WTC11 (cell line): Measurements from ENCODE around the gene WNT6. TPM values are rescaled to one million over a fixed set of nuclear protein-coding genes. Genes with fewer than 3 reads are reported as not detected.

ENCODE experiments used
- ATAC-seq: fragments of 200-7000 bp; cut with Tn5 transposase; 2 replicates; pipeline ENCODE4 v1.10.0; 2021; ENCODE audit warnings: mild to moderate bottlenecking, moderate library complexity
- CTCF ChIA-PET: fragments of 300-600 bp; sonication (Branson Sonifier 250); formaldehyde crosslinking; loops from one replicate; lab custom pipeline; 2021; ENCODE audit warnings: antibody characterized with exemption; lab: Charles Lee
- POLR2A ChIA-PET: fragments of 350-600 bp; sonication (Branson Sonifier 250); formaldehyde crosslinking; loops from one replicate; lab custom pipeline; 2021; ENCODE audit warnings: antibody characterized with exemption; lab: Charles Lee
- DNase-seq: peaks from one replicate; pipeline ENCODE4 v3.0.0; 2021; ENCODE audit warnings: low spot score
- H3K27ac Mint-ChIP-seq: 2 replicates; pipeline ENCODE4 v1.8.0; 2021; ENCODE audit warnings: mixed read lengths
- H3K27me3 Mint-ChIP-seq: 2 replicates; pipeline ENCODE4 v1.8.0; 2021; ENCODE audit warnings: low read depth, mild to moderate bottlenecking, moderate library complexity, mixed read lengths
- H3K36me3 Mint-ChIP-seq: 2 replicates; pipeline ENCODE4 v1.8.0; 2021; ENCODE audit warnings: mixed read lengths
- H3K4me1 Mint-ChIP-seq: 2 replicates; pipeline ENCODE4 v1.8.0; 2022; ENCODE audit warnings: mixed read lengths
- H3K4me3 Mint-ChIP-seq: 2 replicates; pipeline ENCODE4 v1.8.0; 2021; ENCODE audit warnings: mild to moderate bottlenecking, moderate library complexity, mixed read lengths
- H3K9me3 Mint-ChIP-seq: 2 replicates; pipeline ENCODE4 v1.8.0; 2021; ENCODE audit warnings: mixed read lengths
- GABPB1 ChIP-seq: sonication (generic); formaldehyde crosslinking; IDR thresholded peaks from 2 replicates; pipeline ENCODE4 v1.8.1; 2023; ENCODE audit warnings: mild to moderate bottlenecking, missing genetic modification reagents
- OVOL2 ChIP-seq: fragments of 250-450 bp; sonication (Bioruptor Pico); IDR thresholded peaks from 2 replicates; pipeline ENCODE4 v1.9.0; 2021; ENCODE audit warnings: mild to moderate bottlenecking, borderline replicate concordance
- RELA ChIP-seq: sonication (generic); formaldehyde crosslinking; IDR thresholded peaks from 2 replicates; pipeline ENCODE4 v1.8.1; 2022; ENCODE audit warnings: missing genetic modification reagents, mild to moderate bottlenecking, borderline replicate concordance
- SMAD3 ChIP-seq: sonication (generic); formaldehyde crosslinking; IDR thresholded peaks from 2 replicates; pipeline ENCODE4 v1.8.0; 2022; ENCODE audit warnings: missing genetic modification reagents, mild to moderate bottlenecking, borderline replicate concordance
- SP1 ChIP-seq: sonication (generic); formaldehyde crosslinking; conservative IDR thresholded peaks from 2 replicates; pipeline ENCODE4 v1.8.1; 2022; ENCODE audit warnings: missing genetic modification reagents
- TP53 ChIP-seq: sonication (generic); formaldehyde crosslinking; IDR thresholded peaks from 2 replicates; pipeline ENCODE4 v1.8.1; 2023; ENCODE audit warnings: mild to moderate bottlenecking, missing genetic modification reagents
- ZNF423 ChIP-seq: fragments of 250-450 bp; sonication (Bioruptor Pico); IDR thresholded peaks from 2 replicates; pipeline ENCODE4 v2.1.2; 2022; ENCODE audit warnings: mild to moderate bottlenecking, moderate library complexity
- ZNF671 ChIP-seq: fragments of 250-450 bp; sonication (Bioruptor Pico); IDR thresholded peaks from 2 replicates; pipeline ENCODE4 v1.8.0; 2021; ENCODE audit warnings: mild to moderate bottlenecking
- total RNA-seq: library from RNA; stranded (reverse); gene quantifications from 3 replicates; pipeline ENCODE4 v1.2.3, GENCODE V29; 2021
- TF ChIP-seq, protein P1 (sequence below): fragments of 250-450 bp; sonication (Bioruptor Pico); IDR thresholded peaks from 2 replicates; pipeline ENCODE4 v1.9.0; 2021; ENCODE audit warnings: mild to moderate bottlenecking, borderline replicate concordance
- TF ChIP-seq, protein P2 (sequence below): sonication (generic); formaldehyde crosslinking; IDR thresholded peaks from 2 replicates; pipeline ENCODE4 v1.8.1; 2023; ENCODE audit warnings: mild to moderate bottlenecking, missing genetic modification reagents
- TF ChIP-seq, protein P3 (sequence below): sonication (generic); formaldehyde crosslinking; IDR thresholded peaks from 2 replicates; pipeline ENCODE4 v1.8.0; 2022; ENCODE audit warnings: missing genetic modification reagents
- TF ChIP-seq, protein P4 (sequence below): sonication (generic); formaldehyde crosslinking; IDR thresholded peaks from 2 replicates; pipeline ENCODE4 v1.8.1; 2022; ENCODE audit warnings: low read depth, missing genetic modification reagents, borderline replicate concordance
- TF ChIP-seq, protein P5 (sequence below): sonication (generic); formaldehyde crosslinking; IDR thresholded peaks from 2 replicates; pipeline ENCODE4 v1.8.0; 2023; ENCODE audit warnings: missing genetic modification reagents
- TF ChIP-seq, protein P6 (sequence below): sonication (generic); formaldehyde crosslinking; IDR thresholded peaks from 2 replicates; pipeline ENCODE4 v1.8.1; 2022; ENCODE audit warnings: low read depth, mild to moderate bottlenecking, moderate library complexity, missing genetic modification reagents, borderline replicate concordance
- TF ChIP-seq, protein P7 (sequence below): sonication (generic); formaldehyde crosslinking; conservative IDR thresholded peaks from 2 replicates; pipeline ENCODE4 v1.8.1; 2022; ENCODE audit warnings: mild to moderate bottlenecking, missing genetic modification reagents
- TF ChIP-seq, protein P8 (sequence below): fragments of 200-600 bp; IDR thresholded peaks from 2 replicates; pipeline ENCODE4 v1.8.0; 2022; ENCODE audit warnings: antibody characterized with exemption

Gene WNT6
- total RNA-seq, 1 experiment from 2014 or later: not detected

DNA sequence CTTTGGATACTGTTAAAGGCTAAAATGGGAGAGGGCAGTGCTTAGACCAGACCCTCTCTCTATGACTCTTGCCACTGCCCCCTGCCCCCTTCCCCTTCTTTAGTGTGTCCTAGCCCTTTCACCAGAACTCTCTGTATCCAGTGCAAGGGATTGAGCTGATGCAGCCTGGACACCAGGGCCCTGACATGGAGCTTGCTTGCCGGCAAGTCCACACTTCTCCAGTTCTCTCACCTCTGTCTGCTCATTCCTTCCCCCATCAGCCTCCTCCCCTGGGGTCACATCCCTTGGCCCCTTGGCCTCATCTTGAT, 1.5 kb upstream of the WNT6 start:
- POLR2A ChIA-PET: no interaction called here
- H3K27me3 Mint-ChIP-seq: peaks cover 97% of the 10 kb centered on the region
- DNase-seq: no peak
- no peak overlapping the region for H3K4me3 Mint-ChIP-seq
- no peaks in the 10 kb centered on the region for H3K9me3 Mint-ChIP-seq
- peaks cover 60% of the 10 kb centered on the region for H3K4me1 Mint-ChIP-seq
- TF ChIP-seq RELA (CRISPR knock-in tag): no peak
- no peak for TF ChIP-seq ZNF423
- no peak for TF ChIP-seq ZNF671 (CRISPR knock-in tag)
- TF ChIP-seq, protein P1, sequence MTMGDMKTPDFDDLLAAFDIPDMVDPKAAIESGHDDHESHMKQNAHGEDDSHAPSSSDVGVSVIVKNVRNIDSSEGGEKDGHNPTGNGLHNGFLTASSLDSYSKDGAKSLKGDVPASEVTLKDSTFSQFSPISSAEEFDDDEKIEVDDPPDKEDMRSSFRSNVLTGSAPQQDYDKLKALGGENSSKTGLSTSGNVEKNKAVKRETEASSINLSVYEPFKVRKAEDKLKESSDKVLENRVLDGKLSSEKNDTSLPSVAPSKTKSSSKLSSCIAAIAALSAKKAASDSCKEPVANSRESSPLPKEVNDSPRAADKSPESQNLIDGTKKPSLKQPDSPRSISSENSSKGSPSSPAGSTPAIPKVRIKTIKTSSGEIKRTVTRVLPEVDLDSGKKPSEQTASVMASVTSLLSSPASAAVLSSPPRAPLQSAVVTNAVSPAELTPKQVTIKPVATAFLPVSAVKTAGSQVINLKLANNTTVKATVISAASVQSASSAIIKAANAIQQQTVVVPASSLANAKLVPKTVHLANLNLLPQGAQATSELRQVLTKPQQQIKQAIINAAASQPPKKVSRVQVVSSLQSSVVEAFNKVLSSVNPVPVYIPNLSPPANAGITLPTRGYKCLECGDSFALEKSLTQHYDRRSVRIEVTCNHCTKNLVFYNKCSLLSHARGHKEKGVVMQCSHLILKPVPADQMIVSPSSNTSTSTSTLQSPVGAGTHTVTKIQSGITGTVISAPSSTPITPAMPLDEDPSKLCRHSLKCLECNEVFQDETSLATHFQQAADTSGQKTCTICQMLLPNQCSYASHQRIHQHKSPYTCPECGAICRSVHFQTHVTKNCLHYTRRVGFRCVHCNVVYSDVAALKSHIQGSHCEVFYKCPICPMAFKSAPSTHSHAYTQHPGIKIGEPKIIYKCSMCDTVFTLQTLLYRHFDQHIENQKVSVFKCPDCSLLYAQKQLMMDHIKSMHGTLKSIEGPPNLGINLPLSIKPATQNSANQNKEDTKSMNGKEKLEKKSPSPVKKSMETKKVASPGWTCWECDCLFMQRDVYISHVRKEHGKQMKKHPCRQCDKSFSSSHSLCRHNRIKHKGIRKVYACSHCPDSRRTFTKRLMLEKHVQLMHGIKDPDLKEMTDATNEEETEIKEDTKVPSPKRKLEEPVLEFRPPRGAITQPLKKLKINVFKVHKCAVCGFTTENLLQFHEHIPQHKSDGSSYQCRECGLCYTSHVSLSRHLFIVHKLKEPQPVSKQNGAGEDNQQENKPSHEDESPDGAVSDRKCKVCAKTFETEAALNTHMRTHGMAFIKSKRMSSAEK (CRISPR knock-in tag): no peak
- TF ChIP-seq, protein P2, sequence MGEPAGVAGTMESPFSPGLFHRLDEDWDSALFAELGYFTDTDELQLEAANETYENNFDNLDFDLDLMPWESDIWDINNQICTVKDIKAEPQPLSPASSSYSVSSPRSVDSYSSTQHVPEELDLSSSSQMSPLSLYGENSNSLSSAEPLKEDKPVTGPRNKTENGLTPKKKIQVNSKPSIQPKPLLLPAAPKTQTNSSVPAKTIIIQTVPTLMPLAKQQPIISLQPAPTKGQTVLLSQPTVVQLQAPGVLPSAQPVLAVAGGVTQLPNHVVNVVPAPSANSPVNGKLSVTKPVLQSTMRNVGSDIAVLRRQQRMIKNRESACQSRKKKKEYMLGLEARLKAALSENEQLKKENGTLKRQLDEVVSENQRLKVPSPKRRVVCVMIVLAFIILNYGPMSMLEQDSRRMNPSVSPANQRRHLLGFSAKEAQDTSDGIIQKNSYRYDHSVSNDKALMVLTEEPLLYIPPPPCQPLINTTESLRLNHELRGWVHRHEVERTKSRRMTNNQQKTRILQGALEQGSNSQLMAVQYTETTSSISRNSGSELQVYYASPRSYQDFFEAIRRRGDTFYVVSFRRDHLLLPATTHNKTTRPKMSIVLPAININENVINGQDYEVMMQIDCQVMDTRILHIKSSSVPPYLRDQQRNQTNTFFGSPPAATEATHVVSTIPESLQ: no peak
- TF ChIP-seq, all 79 proteins: peak for 0
- ATAC-seq: no peak
- H3K27ac Mint-ChIP-seq: no peak overlapping the region
- CTCF ChIA-PET: interaction anchor here (1.0 to 4.8 kb wide), 5 partner anchors 11 to 172 kb away, joined by 3 to 39 read pairs (median 4); no protein-coding TSS in a partner anchor
- H3K36me3 Mint-ChIP-seq: no peaks in the 10 kb centered on the region

DNA sequence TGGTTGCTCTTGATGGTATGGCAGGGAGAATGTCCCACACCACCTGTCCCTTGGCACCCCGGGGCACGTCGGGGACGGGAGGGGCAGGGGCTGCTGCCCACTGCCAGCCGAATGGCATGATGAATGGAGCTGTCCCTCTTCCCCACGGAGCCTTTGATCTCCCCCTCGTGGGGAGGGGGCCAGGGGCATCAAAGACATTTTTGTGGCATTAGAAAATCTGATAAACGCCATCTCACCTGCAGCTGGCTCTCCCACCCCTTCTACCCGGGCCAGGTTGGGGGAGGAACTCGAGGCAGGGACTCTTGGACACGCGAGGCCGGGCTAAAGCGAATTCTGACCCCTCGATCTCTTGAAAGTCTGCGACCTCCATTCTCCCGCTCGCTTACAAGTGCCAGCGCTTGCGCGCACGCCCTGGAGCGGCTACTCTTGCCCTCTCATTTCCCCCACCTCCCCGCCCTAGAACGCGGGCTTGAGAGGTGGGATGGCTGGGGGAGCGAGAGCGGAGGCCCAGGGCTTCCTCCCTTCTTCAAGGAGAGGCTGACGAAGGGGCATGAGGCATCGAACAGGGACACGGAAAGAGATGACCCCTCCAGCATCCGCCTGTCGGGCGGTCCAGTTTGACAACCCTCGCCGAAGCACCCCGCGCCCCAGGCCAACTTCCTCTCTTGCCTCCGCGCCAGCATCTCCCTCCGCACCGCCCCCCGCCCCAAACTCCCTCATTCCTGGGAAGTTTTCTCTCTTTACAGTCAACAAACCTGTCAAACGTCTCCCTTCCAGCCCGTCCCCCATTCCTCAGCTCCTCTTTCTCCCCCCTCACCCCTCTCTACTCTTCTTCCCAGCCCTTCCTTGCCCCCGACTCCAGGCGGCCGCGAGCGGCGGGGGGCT, 692 bp upstream of the WNT6 start:
- no peaks in the 10 kb centered on the region for H3K36me3 Mint-ChIP-seq
- CTCF ChIA-PET: interaction anchor here (1.0 to 4.8 kb wide), 6 partner anchors 12 to 171 kb away, joined by 3 to 57 read pairs (median 4); no protein-coding TSS in a partner anchor
- H3K4me3 Mint-ChIP-seq: peak overlapping the region; percentile 68
- H3K27ac Mint-ChIP-seq: no peak overlapping the region
- H3K9me3 Mint-ChIP-seq: no peaks in the 10 kb centered on the region
- DNase-seq: peak; percentile 63
- no peak for ATAC-seq
- H3K4me1 Mint-ChIP-seq: peaks cover 54% of the 10 kb centered on the region
- POLR2A ChIA-PET: interaction anchor here (0.7 kb wide), 1 partner anchor 39 kb away, joined by 3 read pairs; no protein-coding TSS in a partner anchor
- peaks cover 97% of the 10 kb centered on the region for H3K27me3 Mint-ChIP-seq
- TF ChIP-seq SMAD3 (CRISPR knock-in tag) (no peak), SP1 (CRISPR knock-in tag) (no peak), TP53 (CRISPR knock-in tag) (no peak), RELA (CRISPR knock-in tag) (no peak), GABPB1 (CRISPR knock-in tag) (no peak), OVOL2 (CRISPR knock-in tag) (no peak)
- TF ChIP-seq, protein P3, sequence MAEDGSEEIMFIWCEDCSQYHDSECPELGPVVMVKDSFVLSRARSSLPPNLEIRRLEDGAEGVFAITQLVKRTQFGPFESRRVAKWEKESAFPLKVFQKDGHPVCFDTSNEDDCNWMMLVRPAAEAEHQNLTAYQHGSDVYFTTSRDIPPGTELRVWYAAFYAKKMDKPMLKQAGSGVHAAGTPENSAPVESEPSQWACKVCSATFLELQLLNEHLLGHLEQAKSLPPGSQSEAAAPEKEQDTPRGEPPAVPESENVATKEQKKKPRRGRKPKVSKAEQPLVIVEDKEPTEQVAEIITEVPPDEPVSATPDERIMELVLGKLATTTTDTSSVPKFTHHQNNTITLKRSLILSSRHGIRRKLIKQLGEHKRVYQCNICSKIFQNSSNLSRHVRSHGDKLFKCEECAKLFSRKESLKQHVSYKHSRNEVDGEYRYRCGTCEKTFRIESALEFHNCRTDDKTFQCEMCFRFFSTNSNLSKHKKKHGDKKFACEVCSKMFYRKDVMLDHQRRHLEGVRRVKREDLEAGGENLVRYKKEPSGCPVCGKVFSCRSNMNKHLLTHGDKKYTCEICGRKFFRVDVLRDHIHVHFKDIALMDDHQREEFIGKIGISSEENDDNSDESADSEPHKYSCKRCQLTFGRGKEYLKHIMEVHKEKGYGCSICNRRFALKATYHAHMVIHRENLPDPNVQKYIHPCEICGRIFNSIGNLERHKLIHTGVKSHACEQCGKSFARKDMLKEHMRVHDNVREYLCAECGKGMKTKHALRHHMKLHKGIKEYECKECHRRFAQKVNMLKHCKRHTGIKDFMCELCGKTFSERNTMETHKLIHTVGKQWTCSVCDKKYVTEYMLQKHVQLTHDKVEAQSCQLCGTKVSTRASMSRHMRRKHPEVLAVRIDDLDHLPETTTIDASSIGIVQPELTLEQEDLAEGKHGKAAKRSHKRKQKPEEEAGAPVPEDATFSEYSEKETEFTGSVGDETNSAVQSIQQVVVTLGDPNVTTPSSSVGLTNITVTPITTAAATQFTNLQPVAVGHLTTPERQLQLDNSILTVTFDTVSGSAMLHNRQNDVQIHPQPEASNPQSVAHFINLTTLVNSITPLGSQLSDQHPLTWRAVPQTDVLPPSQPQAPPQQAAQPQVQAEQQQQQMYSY (CRISPR knock-in tag): no peak
- TF ChIP-seq, protein P4, sequence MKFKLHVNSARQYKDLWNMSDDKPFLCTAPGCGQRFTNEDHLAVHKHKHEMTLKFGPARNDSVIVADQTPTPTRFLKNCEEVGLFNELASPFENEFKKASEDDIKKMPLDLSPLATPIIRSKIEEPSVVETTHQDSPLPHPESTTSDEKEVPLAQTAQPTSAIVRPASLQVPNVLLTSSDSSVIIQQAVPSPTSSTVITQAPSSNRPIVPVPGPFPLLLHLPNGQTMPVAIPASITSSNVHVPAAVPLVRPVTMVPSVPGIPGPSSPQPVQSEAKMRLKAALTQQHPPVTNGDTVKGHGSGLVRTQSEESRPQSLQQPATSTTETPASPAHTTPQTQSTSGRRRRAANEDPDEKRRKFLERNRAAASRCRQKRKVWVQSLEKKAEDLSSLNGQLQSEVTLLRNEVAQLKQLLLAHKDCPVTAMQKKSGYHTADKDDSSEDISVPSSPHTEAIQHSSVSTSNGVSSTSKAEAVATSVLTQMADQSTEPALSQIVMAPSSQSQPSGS (CRISPR knock-in tag): no peak
- TF ChIP-seq, protein P5, sequence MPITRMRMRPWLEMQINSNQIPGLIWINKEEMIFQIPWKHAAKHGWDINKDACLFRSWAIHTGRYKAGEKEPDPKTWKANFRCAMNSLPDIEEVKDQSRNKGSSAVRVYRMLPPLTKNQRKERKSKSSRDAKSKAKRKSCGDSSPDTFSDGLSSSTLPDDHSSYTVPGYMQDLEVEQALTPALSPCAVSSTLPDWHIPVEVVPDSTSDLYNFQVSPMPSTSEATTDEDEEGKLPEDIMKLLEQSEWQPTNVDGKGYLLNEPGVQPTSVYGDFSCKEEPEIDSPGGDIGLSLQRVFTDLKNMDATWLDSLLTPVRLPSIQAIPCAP (CRISPR knock-in tag): no peak
- TF ChIP-seq, protein P6, sequence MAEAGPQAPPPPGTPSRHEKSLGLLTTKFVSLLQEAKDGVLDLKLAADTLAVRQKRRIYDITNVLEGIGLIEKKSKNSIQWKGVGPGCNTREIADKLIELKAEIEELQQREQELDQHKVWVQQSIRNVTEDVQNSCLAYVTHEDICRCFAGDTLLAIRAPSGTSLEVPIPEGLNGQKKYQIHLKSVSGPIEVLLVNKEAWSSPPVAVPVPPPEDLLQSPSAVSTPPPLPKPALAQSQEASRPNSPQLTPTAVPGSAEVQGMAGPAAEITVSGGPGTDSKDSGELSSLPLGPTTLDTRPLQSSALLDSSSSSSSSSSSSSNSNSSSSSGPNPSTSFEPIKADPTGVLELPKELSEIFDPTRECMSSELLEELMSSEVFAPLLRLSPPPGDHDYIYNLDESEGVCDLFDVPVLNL: no peak
- TF ChIP-seq, protein P7, sequence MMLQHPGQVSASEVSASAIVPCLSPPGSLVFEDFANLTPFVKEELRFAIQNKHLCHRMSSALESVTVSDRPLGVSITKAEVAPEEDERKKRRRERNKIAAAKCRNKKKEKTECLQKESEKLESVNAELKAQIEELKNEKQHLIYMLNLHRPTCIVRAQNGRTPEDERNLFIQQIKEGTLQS: no peak
- TF ChIP-seq, protein P8, sequence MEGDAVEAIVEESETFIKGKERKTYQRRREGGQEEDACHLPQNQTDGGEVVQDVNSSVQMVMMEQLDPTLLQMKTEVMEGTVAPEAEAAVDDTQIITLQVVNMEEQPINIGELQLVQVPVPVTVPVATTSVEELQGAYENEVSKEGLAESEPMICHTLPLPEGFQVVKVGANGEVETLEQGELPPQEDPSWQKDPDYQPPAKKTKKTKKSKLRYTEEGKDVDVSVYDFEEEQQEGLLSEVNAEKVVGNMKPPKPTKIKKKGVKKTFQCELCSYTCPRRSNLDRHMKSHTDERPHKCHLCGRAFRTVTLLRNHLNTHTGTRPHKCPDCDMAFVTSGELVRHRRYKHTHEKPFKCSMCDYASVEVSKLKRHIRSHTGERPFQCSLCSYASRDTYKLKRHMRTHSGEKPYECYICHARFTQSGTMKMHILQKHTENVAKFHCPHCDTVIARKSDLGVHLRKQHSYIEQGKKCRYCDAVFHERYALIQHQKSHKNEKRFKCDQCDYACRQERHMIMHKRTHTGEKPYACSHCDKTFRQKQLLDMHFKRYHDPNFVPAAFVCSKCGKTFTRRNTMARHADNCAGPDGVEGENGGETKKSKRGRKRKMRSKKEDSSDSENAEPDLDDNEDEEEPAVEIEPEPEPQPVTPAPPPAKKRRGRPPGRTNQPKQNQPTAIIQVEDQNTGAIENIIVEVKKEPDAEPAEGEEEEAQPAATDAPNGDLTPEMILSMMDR: no peak
